ENCODE measurements around the gene STAG1. TPM values are rescaled to one million over a fixed set of nuclear protein-coding genes. Genes with fewer than 3 reads are reported as not detected.
A peak's percentile ranks its signal among the peaks of the same experiment; 100 is the strongest.
"Not testable (repeated sequence)": the region's sequence is repeated elsewhere in the genome, so short reads cannot be mapped to it uniquely, and the experiment has no call there.

The STAG1 gene
- polyA plus RNA-seq, 3 donors = 7.2 to 10.0 (median 7.5) TPM

DNA sequence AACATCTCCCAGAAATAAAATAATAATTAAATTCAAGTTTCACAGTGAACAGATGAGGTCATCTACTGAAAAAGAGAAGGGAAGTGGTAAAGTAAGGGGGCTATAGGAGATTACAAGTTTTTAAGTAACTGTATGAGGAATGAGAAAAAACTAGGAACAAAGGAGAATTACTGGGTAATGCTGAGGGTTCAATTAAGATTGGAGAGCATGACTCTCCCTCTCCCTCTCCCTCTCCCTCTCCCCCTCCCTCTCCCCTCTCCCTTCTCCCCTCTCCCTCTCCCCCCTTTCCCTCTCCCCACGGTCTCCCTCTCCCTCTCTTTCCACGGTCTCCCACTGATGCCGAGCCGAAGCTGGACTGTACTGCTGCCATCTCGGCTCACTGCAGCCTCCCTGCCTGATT, 29.8 kb downstream of the STAG1 start:
- H3K27ac ChIP-seq (ENCODE audit: low read depth in 1 of 2, low read length in 2 of 2); H3K9me3 ChIP-seq (replicated peaks in 1 of 2; ENCODE audit: control insufficient read depth in 1 of 2, insufficient read depth in 1 of 2, low read length in 2 of 2); H3K4me2 ChIP-seq (replicated peaks; ENCODE audit: extremely low read depth, low read length, poor library complexity, severe bottlenecking); H2AFZ ChIP-seq (ENCODE audit: insufficient read depth, low read depth, low read length, poor library complexity, severe bottlenecking); H3K9ac ChIP-seq (ENCODE audit: insufficient read depth, low read length, poor library complexity, severe bottlenecking); H3K9me3 Mint-ChIP-seq; intact Hi-C loops (cut with micrococcal nuclease); H3K27me3 Mint-ChIP-seq (ENCODE audit: low read depth in 3 of 3); H4K20me1 ChIP-seq (ENCODE audit: insufficient read depth, low read length); H3K4me1 ChIP-seq (ENCODE audit: control insufficient read depth in 1 of 2, insufficient read depth in 2 of 2, low read length in 2 of 2); DNase-seq; H3K27me3 ChIP-seq (ENCODE audit: control insufficient read depth in 2 of 2, insufficient read depth in 2 of 2, low read length in 2 of 2); H3K4me3 ChIP-seq (replicated peaks in 1 of 3; ENCODE audit: low read depth in 2 of 3, low read length in 3 of 3); H3K36me3 ChIP-seq (replicated peaks in 1 of 2; ENCODE audit: control insufficient read depth in 1 of 2, insufficient read depth in 2 of 2, low read length in 2 of 2); H3K4me3 Mint-ChIP-seq: not testable (repeated sequence)
- Mint-ChIP-seq H3K27ac (peak overlapping the region in 1 of 7 donors; percentile 15), H3K36me3 (peaks cover 5 to 15% of the 10 kb centered on the region in 2 donors), H3K4me1 (peaks cover 17% of the 10 kb centered on the region)
- H3K79me2 ChIP-seq (ENCODE audit: insufficient read depth, low read length) = peaks cover 84% of the 10 kb centered on the region
- WGBS (ENCODE audit: insufficient coverage) = no CpG with 5 or more reads among the region's 5 CpGs

DNA sequence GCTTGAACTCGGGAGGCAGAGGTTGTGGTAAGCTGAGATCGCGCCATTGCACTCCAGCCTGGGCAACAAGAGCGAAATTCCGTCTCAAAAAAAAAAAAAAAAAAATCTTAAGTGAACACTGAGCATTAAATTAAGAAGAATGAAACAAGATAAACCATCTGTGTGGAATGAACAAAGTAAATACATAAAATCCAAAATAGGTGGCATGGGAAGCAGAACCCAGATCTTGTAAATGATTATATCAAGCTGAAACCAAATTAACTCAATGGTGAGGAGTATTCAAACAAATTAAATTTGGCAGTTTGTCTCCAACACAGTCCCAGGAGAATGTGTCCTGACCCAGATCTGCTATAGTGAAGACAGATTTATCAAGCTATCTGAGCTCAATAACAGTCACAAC, 32.1 kb downstream of the STAG1 start:
- Mint-ChIP-seq H3K27ac (no peak overlapping the region), H3K4me3 (no peak overlapping the region), H3K9me3 (peaks cover 0 to 5% (median 0%) of the 10 kb centered on the region in 7 donors), H3K27me3 (ENCODE audit: low read depth in 3 of 3) (no peaks in the 10 kb centered on the region), H3K4me1 (peaks cover 9% of the 10 kb centered on the region), H3K36me3 (peaks cover 5 to 15% of the 10 kb centered on the region in 2 donors)
- no peaks in the 10 kb centered on the region for H3K9me3 ChIP-seq (replicated peaks in 1 of 2; ENCODE audit: control insufficient read depth in 1 of 2, insufficient read depth in 1 of 2, low read length in 2 of 2)
- TF ChIP-seq, protein P1, sequence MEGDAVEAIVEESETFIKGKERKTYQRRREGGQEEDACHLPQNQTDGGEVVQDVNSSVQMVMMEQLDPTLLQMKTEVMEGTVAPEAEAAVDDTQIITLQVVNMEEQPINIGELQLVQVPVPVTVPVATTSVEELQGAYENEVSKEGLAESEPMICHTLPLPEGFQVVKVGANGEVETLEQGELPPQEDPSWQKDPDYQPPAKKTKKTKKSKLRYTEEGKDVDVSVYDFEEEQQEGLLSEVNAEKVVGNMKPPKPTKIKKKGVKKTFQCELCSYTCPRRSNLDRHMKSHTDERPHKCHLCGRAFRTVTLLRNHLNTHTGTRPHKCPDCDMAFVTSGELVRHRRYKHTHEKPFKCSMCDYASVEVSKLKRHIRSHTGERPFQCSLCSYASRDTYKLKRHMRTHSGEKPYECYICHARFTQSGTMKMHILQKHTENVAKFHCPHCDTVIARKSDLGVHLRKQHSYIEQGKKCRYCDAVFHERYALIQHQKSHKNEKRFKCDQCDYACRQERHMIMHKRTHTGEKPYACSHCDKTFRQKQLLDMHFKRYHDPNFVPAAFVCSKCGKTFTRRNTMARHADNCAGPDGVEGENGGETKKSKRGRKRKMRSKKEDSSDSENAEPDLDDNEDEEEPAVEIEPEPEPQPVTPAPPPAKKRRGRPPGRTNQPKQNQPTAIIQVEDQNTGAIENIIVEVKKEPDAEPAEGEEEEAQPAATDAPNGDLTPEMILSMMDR (IDR thresholded peaks at IDR 0.05) = no peak
- H3K27me3 ChIP-seq (ENCODE audit: control insufficient read depth in 2 of 2, insufficient read depth in 2 of 2, low read length in 2 of 2) = no peaks in the 10 kb centered on the region
- no peaks in the 10 kb centered on the region for H3K36me3 ChIP-seq (replicated peaks in 1 of 2; ENCODE audit: control insufficient read depth in 1 of 2, insufficient read depth in 2 of 2, low read length in 2 of 2)
- no CpG with 5 or more reads among the region's 5 CpGs for WGBS (ENCODE audit: insufficient coverage)
- H3K4me1 ChIP-seq (ENCODE audit: control insufficient read depth in 1 of 2, insufficient read depth in 2 of 2, low read length in 2 of 2) = peaks cover 4% of the 10 kb centered on the region in 2 donors
- no peak overlapping the region for H3K4me2 ChIP-seq (replicated peaks; ENCODE audit: extremely low read depth, low read length, poor library complexity, severe bottlenecking)
- H3K27ac ChIP-seq (ENCODE audit: low read depth in 1 of 2, low read length in 2 of 2) = no peak overlapping the region
- intact Hi-C loops (cut with micrococcal nuclease) = no loop called here
- H4K20me1 ChIP-seq (ENCODE audit: insufficient read depth, low read length) = no peaks in the 10 kb centered on the region
- H3K9ac ChIP-seq (ENCODE audit: insufficient read depth, low read length, poor library complexity, severe bottlenecking) = no peak overlapping the region
- H3K79me2 ChIP-seq (ENCODE audit: insufficient read depth, low read length) = peaks cover 84% of the 10 kb centered on the region
- no peak overlapping the region for H2AFZ ChIP-seq (ENCODE audit: insufficient read depth, low read depth, low read length, poor library complexity, severe bottlenecking)
- DNase-seq = no peak
- no peak overlapping the region for H3K4me3 ChIP-seq (replicated peaks in 1 of 3; ENCODE audit: low read depth in 2 of 3, low read length in 3 of 3)

Data from CD14-positive monocyte (primary cell).